GM19467 (cell line): ENCODE measurements around the gene CSNK2A1.
A peak's percentile ranks its signal among the peaks of the same experiment; 100 is the strongest.
"Not testable (repeated sequence)": the region's sequence is repeated elsewhere in the genome, so short reads cannot be mapped to it uniquely, and the experiment has no call there.

ENCODE experiments used
- ATAC-seq: cut with Tn5 transposase; IDR thresholded peaks from one replicate; pipeline ENCODE4 v1.9.1; 2021; ENCODE audit warnings: mild to moderate bottlenecking, moderate library complexity; ENCODE audit not compliant: unreplicated experiment

CSNK2A1 gene

GRCh38 chr20:496126-496696, 47.4 kb downstream of the CSNK2A1 start:
- ATAC-seq: no peak

GRCh38 chr20:492159-492558, 51.4 kb downstream of the CSNK2A1 start:
- no peak for ATAC-seq

- ATAC-seq: no peak
Observed at GRCh38 chr20:487655-488054, 55.9 kb downstream of the CSNK2A1 start.

- ATAC-seq: no peak
Observed at GRCh38 chr20:483815-484644, 59.6 kb downstream of the CSNK2A1 start.

- ATAC-seq: no peak
Observed at GRCh38 chr20:481167-481566, 62.4 kb downstream of the CSNK2A1 start.

GRCh38 chr20:480044-480443, 63.5 kb downstream of the CSNK2A1 start:
- ATAC-seq: no peak

GRCh38 chr20:479487-479886, 64.1 kb downstream of the CSNK2A1 start:
- ATAC-seq: no peak

GRCh38 chr20:478949-479429, 64.6 kb downstream of the CSNK2A1 start:
- no peak for ATAC-seq

GRCh38 chr20:478010-478948, 65.3 kb downstream of the CSNK2A1 start:
- ATAC-seq: no peak

GRCh38 chr20:476561-477249, 66.9 kb downstream of the CSNK2A1 start:
- not testable (repeated sequence) for ATAC-seq

- no peak for ATAC-seq
Observed at GRCh38 chr20:475463-476357, 67.9 kb downstream of the CSNK2A1 start.

GRCh38 chr20:474581-474980, 69.0 kb downstream of the CSNK2A1 start:
- ATAC-seq: no peak

GRCh38 chr20:472889-473292, 70.7 kb downstream of the CSNK2A1 start:
- ATAC-seq: no peak

GRCh38 chr20:472137-472846, 71.3 kb downstream of the CSNK2A1 start:
- ATAC-seq: no peak

- ATAC-seq: no peak
Observed at GRCh38 chr20:469746-470490, 73.7 kb downstream of the CSNK2A1 start.

- no peak for ATAC-seq
Observed at GRCh38 chr20:467755-468154, 75.8 kb downstream of the CSNK2A1 start.

GRCh38 chr20:462199-462991, 81.2 kb downstream of the CSNK2A1 start, which contains the start of gene TBC1D20:
TSS of gene TBC1D20 (minus strand) at chr20:462533. CDS start at chr20:462405, 128 bp downstream.
- peak; percentile 90 for ATAC-seq
